Erythroblast (primary cell): ENCODE results near the gene DEGS2.

Experiments used
- DNase-seq, 2 experiments: peaks; one replicate each; lab custom pipeline; 2025; lab: John Stamatoyannopoulos, UW
- GATA1 ChIP-seq: IDR thresholded peaks from 2 replicates; pipeline ENCODE4 v1.6.1; 2011; ENCODE audit warnings: low read depth, mild to moderate bottlenecking, control low read depth, low read length, moderate library complexity
- POLR2A ChIP-seq: IDR thresholded peaks from 2 replicates; pipeline ENCODE4 v1.6.1; 2011; ENCODE audit warnings: mild to moderate bottlenecking, low read length

Gene DEGS2

DNA sequence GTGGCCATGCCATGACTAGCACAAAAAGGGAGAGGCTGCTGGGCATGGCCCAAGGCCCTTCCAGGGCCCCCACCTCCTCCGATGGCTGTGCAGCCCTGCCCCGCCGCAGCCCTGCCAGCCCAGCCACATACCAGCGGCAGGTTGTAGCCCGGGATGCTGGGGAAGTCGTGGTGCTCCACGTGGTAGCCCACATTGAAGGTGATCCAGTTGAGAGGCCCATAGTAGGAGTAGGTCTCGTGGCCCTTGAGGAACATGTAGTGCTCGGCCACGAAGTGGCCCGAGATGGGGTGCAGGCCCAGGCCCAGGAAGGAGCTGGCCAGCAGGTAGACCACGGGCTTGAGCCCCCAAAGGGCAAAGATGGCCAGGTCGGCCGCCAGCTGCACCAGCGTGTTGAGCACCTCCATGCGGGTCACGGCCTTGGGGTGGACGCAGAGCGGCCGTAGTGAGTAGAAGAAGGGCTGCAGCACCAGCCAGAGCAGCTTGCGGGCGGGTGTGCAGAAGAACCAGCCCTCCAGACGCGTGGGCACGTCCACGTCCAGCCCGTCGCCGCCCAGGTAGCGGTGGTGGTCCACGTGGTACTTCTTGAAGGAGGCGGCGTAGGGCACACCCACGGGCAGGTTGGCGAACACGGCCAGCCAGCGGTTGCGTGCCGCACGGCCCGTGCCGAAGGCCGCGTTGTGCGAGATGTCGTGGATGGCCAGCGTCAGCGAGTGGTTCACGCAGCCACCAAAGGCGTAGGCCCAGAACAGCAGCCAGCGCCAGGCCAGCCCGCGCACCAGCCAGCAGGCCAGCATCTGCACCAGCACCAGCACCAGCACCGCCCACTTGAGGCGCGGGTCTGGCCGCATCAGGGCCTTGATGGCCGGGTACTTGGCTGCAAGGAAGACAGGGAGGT is 10.4 kb downstream of the DEGS2 start:
- DNase-seq, result no peak
- TF ChIP-seq POLR2A (no peak), GATA1 (no peak)

DNA sequence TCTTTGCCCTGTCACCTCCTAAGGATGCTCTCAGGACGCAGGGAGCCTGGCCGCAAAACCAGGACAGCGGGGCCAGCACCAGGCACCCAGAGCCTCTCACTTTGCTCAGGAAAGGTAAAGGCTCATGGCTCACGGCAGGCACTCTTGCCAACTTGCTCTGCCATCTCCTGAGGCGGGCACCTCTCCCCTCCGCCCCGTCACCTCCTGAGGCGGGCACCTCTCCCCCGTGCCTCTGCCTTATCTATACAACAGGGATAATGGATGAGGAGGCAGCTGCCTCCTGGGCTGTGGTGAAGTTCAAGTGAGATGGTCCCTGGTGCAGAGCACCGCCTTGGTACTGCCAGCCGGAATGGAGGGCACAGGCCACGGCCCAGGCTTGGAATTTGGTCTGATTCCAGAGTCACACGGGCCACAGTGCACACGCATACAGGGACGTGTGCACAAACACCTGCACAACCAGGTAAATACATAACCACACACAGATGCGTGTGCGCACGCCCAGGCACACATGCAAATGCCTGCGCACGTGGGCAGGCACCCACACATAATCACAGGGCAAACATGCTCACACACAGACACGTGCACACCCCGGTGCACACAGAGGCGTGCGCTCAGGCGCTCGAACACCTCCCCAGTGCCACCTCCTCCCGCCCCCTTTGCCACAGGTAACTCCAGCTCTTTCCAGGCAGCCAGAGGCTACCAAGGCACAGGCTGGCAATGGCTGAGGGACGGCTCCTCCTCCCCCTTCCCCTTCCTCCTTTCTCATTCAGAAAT is 11.6 kb downstream of the DEGS2 start:
- no peak for DNase-seq
- TF ChIP-seq POLR2A, result no peak
- no peak for TF ChIP-seq GATA1

DNA sequence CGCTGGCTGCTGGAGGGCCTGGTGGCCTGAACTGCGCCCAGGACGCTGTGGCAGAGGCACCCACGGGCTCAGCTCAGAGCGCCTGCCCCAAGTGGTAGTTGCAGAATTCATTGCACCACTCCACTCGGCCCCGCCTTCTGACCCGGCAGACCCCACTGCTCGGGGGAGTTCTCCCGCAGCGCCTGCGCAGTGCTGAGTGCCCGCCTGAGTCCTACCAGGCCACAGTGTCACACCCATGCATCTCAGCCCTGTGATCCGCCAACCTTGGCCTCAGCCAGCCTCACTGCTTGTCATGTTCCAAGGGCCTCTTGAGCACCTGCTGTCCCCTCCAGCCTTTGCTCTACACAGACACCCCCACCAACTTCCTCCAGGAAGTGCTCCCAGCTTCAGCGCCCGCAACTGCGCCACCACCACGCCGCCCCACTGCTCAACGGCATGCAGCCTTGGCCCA is 12.2 kb downstream of the DEGS2 start:
- no peak for DNase-seq
- no peak for TF ChIP-seq POLR2A
- no peak for TF ChIP-seq GATA1

DNA sequence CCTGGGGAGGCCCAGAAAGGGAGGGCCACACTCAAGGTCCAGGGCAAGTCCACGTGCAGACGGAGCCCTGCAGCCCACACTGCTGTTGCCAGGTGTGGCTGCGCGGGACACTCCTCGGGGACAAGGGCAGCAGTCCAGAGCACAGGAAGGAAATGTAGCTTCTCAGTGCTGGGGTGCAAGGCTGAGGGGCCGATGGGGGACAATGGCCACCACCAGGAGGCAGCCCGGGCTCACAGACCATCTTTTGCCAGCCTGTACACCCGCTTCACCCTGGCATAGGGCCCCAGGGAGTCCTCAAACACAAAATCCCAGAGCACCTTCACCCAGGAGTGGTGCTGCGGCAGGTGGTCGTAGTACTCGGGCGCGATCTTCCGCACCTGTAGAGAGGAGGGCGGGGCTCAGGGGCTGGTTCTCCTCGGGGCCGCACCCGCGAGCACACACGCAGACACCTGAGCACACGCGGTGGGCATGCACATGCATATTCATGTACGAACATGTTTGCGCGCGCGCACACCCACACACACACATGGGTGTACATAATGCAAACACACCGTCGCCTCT is 12.8 kb downstream of the DEGS2 start:
- DNase-seq, result no peak

DNA sequence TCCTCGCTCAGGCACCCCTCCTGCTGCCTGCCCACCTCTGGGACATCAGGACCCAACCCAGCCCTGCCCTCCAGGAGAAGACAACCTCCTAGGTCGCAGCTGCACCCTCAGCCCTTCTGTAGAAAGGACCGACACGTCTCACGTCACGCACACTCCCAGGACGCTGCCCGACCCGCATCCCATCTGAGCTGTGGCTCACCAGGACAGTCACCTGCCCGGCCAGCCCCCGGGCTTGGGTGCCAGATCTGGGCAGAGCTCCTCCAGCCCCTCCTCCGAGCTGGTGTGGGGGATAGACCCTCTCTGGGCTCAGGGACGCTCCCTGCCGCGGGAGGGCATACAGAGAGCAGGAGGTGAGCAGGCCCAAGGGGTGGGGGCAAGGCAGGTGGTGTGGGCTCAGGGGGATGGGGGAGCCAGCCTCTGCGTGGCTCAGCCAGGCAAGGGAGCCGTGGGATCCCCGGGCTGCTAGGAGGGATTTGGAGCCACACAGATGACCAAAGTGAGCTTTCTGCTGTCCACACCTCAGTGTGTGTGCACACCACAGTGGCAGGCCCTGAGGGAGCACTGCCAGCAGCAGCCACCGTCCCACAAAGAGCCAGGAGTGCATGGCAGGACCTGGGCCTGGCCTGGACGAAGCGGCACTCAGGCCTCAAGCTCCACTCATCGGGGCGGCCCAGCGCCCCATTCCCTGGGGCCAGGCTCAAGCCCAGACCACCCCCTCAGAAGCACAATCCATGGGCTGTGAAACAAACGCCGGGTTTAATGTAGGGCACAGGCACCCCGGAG is 13.6 kb downstream of the DEGS2 start:
- DNase-seq, result no peak
- TF ChIP-seq GATA1, result no peak
- no peak for TF ChIP-seq POLR2A

More for the DNA sequence above, 12.8 kb downstream of the DEGS2 start:
- no peak for TF ChIP-seq GATA1
- TF ChIP-seq POLR2A, result no peak

DNA sequence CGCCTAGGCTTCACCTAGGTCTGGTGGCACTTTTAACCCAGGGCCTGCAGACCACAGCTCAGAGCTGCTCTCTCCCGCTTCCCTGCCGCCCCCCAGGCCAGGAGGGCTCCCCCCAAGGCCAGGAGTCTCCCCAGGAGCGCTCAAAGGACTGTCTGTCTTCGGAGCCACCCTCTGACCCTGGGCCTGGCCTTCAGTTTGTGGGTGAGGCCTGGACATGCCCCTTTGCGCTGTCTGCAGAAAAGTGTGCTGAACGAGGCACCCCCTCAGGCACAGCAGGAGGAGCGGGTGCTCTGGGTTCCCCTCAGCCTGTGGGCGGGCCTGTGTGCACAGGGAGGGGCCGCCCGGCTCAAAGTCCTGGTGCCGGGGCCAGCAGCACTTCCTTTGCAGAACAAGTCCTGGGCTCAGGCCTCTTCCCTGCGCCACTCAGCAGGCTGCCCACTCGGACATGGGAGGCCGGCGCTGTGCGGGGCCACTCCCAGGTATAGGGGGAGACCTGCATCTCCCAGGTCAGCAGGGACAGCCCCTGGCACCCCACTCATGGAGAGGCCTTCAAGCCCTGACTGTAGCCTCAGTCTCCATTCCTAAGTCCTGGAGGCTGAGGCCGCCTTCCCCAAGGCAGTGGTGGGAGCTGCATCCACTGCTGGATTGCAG is 14.3 kb downstream of the DEGS2 start:
- DNase-seq, result peak; percentile 39 to 50
- TF ChIP-seq POLR2A, result no peak
- TF ChIP-seq GATA1, result no peak

DNA sequence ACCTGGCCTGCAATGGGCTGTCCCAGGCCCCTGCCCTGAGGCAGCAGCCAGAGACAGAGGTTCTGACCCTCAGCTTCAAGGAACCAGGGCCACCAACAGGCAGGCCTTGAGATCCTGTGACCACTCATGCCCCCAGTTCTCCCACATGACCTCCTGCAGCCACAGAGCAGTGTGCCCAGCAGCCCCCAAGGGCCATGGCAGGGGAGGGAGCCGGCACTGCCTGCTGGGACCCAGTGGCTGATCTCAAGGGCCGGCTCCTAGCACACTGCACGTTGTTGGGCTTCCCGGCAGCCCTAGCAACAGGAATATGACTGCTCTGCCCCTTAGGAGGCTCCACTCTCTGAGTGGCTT is 14.8 kb downstream of the DEGS2 start:
- peak in 1 of 2 experiments; percentile 23 for DNase-seq
- TF ChIP-seq POLR2A (no peak), GATA1 (no peak)

DNA sequence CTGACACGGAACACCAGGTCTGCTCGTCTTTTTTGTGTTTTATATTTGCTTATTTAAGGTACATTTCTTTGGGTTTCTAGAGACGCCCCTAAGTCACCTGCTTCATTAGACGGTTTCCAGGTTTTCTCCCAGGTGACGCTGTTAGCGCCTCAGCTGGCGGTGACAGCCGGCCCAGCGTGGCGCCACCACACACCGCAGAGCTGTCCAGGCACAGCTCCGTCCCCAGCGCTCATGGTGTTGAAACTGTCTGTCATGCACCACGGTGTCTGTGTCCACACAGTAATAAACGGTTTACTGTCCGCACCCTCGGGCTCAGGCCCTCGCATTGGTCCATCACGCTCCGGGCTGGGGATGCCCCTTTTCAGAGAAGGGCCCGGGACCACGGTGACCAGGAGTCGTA is 15.5 kb downstream of the DEGS2 start:
- no peak for DNase-seq
- TF ChIP-seq GATA1 (no peak), POLR2A (no peak)

DNA sequence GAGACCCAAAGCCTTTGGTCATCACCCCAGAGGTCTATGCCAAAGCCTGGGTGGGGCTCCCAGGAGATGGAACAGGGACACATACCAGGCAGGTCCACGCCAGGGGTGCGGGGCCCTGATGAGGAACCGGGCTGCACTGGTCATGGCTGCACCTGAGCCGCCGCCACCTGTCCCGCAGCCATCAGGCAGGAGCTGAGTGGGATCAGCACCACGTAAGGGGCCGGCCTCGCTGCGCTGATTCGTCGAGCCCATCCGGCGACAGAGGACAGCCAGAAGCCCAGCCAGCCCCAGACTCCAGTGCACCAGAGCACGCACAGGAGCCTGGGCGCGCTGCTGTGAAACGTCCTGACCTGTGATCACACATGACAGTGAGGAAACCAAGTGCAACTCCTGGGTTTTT is 15.9 kb downstream of the DEGS2 start:
- DNase-seq, result peak; percentile 35 to 43
- TF ChIP-seq GATA1, result no peak
- TF ChIP-seq POLR2A, result no peak

DNA sequence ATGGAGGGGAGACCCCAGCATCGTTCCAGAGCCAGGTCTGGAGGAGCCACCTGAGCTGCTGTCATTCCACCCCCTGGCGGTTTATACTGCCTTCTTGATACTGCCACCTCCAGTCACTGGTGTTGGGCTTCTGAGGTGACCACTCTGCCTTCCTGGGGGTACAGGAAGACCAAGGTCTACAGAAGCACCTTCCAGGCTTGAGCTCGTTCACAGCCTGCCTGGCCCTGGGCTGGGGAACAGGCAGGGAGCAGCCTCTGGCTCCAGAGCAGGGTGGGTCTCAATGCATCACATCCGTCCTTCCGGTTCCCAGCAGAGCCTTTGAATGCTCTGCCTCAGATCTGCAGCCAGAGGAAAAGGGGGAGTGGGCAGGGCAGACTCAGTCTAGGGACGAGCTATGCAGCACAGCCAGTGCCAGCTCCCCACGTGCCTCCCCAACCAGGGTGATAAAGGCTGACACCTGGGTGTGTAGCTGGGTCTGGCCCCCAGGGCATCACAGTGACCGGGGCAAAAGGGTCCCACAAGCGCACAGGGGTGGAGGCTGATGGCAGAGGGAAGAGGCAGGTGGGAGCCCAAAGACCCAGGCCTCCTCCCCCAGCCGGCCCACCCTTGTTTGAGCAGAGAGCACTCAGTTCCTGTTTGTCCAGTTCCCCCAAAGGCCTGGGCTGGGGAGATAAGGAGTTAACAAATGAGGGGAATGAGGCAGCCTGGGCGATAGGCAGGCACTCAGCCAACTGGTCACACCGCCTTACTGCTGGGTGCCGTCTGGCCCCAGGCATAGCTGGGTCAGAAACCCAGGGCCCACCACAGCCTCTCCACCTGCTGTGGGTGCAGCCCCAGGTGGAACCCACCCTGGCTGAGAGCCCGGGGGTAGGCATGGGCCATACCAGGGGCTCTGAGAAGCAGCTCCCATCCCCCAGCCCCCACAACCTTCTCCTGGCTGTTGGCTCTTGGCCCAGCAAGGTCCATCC is 17.1 kb downstream of the DEGS2 start:
- TF ChIP-seq GATA1 (peak; percentile 41), POLR2A (peak; percentile 83)
- peak; percentile 96 to 99 for DNase-seq

DNA sequence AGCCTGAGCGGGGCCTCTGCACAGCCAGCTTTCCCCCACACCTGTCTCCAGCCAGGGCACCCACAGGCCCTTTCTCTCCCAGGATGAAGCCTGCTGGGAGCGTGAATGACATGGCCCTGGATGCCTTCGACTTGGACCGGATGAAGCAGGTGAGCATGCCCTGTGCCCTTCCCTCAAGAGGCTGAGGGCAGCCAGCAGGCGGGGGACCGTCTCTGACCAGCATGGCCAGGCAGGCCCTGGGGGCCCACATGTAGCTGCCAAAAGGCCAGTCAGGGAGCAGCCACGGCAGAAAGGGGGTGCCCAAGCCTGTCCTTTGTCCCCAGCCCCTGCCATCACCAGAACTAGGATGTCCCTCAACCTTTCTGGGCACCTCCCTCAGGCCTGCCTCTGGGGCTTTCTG is 18.3 kb downstream of the DEGS2 start:
- no peak for TF ChIP-seq POLR2A
- no peak for TF ChIP-seq GATA1
- no peak for DNase-seq
